Measurements from ENCODE around the gene CROCC.

Gene CROCC

DNA sequence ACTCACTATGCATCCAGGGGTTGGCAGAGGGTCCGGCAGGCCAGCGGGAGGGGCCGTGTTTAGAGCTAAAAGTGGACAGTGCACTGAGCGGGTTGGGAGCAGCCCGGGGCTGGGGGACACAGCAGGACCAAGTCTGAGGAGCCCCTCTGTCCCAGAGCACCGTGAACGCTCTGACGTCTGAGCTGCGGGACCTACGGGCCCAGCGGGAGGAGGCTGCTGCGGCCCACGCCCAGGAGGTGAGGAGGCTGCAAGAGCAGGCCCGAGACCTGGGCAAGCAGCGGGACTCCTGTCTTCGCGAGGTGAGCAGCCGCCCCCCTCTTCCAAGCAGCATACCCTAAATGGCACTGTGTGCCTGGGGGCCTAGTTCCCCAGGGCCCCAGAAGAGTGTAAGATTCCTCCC is 32.8 kb downstream of the CROCC start:
- ChIA-PET CTCF (interaction anchor here (3.0 to 16.8 kb wide), 2 partner anchors 11 to 93 kb away, joined by 17 to 447 read pairs; partner anchors contain the start of gene SDHB), POLR2A (no interaction called here)
- no peak overlapping the region for H3K4me3 ChIP-seq (ENCODE audit: low read depth, low read length)
- TF ChIP-seq, protein P1, sequence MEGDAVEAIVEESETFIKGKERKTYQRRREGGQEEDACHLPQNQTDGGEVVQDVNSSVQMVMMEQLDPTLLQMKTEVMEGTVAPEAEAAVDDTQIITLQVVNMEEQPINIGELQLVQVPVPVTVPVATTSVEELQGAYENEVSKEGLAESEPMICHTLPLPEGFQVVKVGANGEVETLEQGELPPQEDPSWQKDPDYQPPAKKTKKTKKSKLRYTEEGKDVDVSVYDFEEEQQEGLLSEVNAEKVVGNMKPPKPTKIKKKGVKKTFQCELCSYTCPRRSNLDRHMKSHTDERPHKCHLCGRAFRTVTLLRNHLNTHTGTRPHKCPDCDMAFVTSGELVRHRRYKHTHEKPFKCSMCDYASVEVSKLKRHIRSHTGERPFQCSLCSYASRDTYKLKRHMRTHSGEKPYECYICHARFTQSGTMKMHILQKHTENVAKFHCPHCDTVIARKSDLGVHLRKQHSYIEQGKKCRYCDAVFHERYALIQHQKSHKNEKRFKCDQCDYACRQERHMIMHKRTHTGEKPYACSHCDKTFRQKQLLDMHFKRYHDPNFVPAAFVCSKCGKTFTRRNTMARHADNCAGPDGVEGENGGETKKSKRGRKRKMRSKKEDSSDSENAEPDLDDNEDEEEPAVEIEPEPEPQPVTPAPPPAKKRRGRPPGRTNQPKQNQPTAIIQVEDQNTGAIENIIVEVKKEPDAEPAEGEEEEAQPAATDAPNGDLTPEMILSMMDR (IDR thresholded peaks at IDR 0.05; ENCODE audit: insufficient read depth, low read length, missing control alignments) = no peak
- no peak for DNase-seq (ENCODE audit: low read depth, low spot score)

DNA sequence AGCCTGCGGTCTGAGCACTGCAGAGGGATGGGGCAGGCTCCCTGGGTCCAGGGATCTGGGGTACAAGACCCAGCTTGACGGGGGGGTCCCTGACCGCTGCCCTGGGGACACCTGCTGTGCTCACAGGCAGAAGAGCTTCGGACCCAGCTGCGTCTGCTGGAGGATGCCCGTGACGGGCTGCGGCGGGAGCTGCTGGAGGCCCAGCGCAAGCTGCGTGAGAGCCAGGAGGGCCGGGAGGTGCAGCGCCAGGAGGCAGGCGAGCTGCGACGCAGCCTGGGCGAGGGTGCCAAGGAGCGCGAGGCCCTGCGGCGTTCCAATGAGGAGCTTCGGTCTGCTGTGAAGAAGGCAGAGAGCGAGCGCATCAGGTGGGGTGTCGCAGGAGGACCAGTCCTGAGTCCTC is 33.5 kb downstream of the CROCC start:
- ChIA-PET CTCF (interaction anchor here (1.5 to 16.8 kb wide), 3 partner anchors 11 to 92 kb away, joined by 3 to 447 read pairs (median 17); partner anchors contain the start of gene SDHB), POLR2A (no interaction called here)
- TF ChIP-seq, protein P1 (IDR thresholded peaks at IDR 0.05; ENCODE audit: insufficient read depth, low read length, missing control alignments) = no peak
- no peak overlapping the region for H3K4me3 ChIP-seq (ENCODE audit: low read depth, low read length)
- no peak for DNase-seq (ENCODE audit: low read depth, low spot score)

DNA sequence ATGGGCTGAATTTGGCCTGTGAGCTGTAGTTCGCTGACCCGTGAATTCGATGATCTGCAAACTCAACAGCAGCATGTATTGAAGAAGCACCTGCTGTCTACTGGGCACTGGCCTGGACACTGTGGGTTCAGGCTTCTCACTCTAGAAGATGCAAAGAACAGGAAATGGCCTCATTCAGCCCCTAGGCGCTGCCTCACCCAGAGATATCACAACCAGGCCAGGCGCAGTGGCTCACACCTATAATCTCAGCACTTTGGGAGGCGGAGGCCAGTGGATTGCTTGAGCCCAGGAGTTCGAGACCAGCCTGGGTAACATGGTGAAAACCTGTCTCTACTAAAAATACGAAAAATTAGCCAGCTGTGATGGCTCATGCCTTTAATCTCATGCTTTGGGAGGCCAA is 35.0 kb downstream of the CROCC start:
- POLR2A ChIA-PET = no interaction called here
- TF ChIP-seq, protein P1 (IDR thresholded peaks at IDR 0.05; ENCODE audit: insufficient read depth, low read length, missing control alignments) = no peak
- CTCF ChIA-PET = interaction anchor here (0.9 to 16.8 kb wide), 3 partner anchors 9 to 91 kb away, joined by 3 to 447 read pairs (median 17); partner anchors contain the start of gene SDHB
- H3K4me3 ChIP-seq (ENCODE audit: low read depth, low read length) = no peak overlapping the region
- DNase-seq (ENCODE audit: low read depth, low spot score) = no peak

DNA sequence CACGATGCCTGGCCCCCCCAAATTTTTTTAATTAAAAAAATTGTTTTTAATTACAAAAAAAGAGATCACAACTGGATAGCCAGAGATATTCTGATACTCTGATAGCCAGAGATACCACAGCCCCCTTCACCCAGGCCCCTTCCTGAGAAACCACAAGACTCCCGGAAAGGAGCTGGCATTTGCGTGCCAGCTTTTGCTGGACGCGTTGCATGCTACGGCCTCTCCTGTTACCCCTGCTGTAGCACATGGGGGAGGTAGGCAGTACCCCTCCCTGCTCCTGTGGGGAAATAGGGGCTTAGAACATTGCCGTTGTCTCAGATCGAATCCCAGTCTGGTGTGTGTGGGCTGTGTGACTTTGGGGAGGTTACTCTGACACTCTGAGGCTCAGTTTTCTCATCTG is 36.0 kb downstream of the CROCC start:
- ChIA-PET POLR2A (interaction anchor here (0.5 kb wide), 1 partner anchor 71 kb away, joined by 3 read pairs; no protein-coding TSS in a partner anchor), CTCF (interaction anchor here (0.9 to 16.8 kb wide), 3 partner anchors 9 to 90 kb away, joined by 3 to 447 read pairs (median 3); partner anchors contain the start of gene SDHB)
- no peak overlapping the region for H3K4me3 ChIP-seq (ENCODE audit: low read depth, low read length)
- TF ChIP-seq, protein P1 (IDR thresholded peaks at IDR 0.05; ENCODE audit: insufficient read depth, low read length, missing control alignments) = no peak
- DNase-seq (ENCODE audit: low read depth, low spot score) = no peak

DNA sequence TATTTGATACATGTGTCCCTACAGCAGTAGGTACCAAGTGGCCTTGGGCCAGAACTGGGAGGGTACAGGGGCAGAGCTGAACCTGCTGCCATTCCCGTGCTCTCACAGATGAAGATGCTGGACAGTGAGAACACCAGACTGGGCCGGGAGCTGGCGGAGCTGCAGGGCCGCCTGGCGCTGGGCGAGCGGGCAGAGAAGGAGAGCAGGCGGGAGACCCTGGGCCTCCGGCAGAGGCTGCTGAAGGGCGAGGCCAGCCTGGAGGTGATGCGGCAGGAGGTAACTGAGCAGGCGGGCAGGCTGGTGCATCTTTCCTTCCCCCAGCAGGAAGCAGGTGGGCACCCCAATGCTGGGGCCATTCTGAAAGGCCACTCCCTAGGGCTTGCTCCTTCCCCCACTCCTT is 36.7 kb downstream of the CROCC start:
- no peak overlapping the region for H3K4me3 ChIP-seq (ENCODE audit: low read depth, low read length)
- no peak for DNase-seq (ENCODE audit: low read depth, low spot score)
- POLR2A ChIA-PET = no interaction called here
- CTCF ChIA-PET = interaction anchor here (1.3 to 16.8 kb wide), 3 partner anchors 8 to 89 kb away, joined by 3 to 447 read pairs (median 7); partner anchors contain the start of gene SDHB
- TF ChIP-seq, protein P1 (IDR thresholded peaks at IDR 0.05; ENCODE audit: insufficient read depth, low read length, missing control alignments) = no peak

DNA sequence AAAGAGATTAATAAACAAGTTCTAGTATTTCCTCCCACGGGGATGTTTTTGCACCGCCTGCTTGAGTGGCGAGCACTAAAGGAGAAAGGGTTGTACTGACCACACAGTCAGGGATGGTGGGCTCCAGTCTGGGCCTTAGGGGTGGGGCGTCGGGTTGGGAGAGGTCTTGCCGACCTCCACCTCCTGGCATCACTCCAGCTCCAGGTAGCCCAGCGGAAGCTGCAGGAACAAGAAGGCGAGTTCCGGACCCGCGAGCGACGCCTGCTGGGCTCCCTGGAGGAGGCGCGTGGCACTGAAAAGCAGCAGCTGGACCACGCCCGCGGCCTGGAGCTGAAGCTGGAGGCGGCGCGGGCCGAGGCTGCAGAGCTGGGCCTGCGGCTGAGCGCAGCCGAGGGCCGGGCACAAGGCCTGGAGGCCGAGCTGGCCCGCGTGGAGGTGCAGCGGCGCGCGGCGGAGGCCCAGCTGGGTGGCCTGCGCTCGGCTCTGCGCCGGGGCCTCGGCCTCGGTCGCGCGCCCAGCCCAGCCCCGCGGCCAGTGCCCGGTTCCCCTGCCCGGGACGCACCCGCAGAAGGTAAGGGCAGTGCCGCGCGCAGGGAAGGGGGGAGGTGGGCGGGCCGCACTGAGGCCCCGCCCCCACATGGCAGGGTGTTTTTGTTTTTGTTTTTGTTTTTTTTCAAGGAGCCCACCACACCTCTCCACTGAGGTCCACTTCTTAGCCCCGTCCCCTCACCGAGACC is 39.0 kb downstream of the CROCC start:
- TF ChIP-seq, protein P1 (IDR thresholded peaks at IDR 0.05; ENCODE audit: insufficient read depth, low read length, missing control alignments) = peak; percentile 90
- DNase-seq (ENCODE audit: low read depth, low spot score) = no peak
- POLR2A ChIA-PET = interaction anchor here (1.1 to 1.5 kb wide), 2 partner anchors 10 to 18 kb away, joined by 3 to 4 read pairs; no protein-coding TSS in a partner anchor
- CTCF ChIA-PET = interaction anchor here (0.5 to 16.8 kb wide), 27 partner anchors 9 to 340 kb away, joined by 3 to 447 read pairs (median 5); partner anchors contain the start of genes MFAP2 and SDHB
- peak overlapping the region; percentile 48 for H3K4me3 ChIP-seq (ENCODE audit: low read depth, low read length)

Data from AG04449 (cell line).